ENCODE measurements around the gene EIF4G2.

DNA sequence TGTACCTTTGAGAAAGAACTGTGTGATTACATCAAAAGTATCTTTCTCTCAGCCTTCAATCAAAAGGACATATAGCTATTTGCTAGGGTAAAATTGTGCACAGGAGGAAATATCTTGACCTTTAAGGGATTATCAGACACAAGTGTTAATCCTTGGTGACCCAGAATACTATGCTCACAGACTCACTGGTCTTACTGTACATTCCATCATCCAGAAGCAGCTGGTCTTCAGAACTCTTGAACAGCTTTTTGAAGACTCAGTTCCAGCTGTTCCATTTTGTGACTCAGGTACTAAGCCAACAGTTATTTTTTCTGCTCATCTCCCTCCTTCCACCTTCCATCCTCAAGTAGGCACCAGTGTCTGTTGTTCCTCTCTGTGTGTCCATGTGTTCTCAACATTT, 29.4 kb upstream of the EIF4G2 start:
- TF ChIP-seq EZH2 (IDR thresholded peaks at IDR 0.05; ENCODE audit: borderline replicate concordance, low read length), result no peak
- TF ChIP-seq, protein P1, sequence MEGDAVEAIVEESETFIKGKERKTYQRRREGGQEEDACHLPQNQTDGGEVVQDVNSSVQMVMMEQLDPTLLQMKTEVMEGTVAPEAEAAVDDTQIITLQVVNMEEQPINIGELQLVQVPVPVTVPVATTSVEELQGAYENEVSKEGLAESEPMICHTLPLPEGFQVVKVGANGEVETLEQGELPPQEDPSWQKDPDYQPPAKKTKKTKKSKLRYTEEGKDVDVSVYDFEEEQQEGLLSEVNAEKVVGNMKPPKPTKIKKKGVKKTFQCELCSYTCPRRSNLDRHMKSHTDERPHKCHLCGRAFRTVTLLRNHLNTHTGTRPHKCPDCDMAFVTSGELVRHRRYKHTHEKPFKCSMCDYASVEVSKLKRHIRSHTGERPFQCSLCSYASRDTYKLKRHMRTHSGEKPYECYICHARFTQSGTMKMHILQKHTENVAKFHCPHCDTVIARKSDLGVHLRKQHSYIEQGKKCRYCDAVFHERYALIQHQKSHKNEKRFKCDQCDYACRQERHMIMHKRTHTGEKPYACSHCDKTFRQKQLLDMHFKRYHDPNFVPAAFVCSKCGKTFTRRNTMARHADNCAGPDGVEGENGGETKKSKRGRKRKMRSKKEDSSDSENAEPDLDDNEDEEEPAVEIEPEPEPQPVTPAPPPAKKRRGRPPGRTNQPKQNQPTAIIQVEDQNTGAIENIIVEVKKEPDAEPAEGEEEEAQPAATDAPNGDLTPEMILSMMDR (IDR thresholded peaks at IDR 0.05; ENCODE audit: low read length), result no peak

All from OCI-LY1 (cell line).